Measurements from ENCODE around the gene CDH22. TPM values are rescaled to one million over a fixed set of nuclear protein-coding genes. Genes with fewer than 3 reads are reported as not detected.
A peak's percentile ranks its signal among the peaks of the same experiment; 100 is the strongest.

CDH22 gene
- total RNA-seq, 6 experiments from 2014 or later: not detected

DNA sequence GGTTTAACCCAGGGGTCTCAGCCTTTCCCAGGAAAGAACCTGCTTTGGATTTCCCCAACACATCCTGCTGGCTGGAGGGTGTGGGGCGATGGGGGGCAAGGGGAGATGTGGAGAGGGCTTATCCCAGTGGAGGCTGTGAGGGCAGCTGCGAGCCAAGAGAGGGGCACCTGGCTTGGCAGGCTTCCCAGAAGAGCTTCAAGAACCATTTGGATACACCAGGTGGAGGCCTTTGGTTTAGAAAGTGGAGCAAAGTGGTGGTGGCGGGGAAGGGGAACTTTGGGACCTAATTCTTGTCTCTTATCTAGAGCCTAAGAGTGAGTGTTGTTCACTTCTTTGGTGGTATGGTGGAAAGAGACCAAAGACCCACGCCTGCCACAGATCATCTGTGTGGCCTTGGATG, 177.8 kb downstream of the CDH22 start:
- ATAC-seq: no peak
- Histone ChIP-seq H3K9me3 (no peaks in the 10 kb centered on the region), H3K36me3 (no peaks in the 10 kb centered on the region), H3K27ac (no peak overlapping the region), H3K4me1 (no peaks in the 10 kb centered on the region), H3K27me3 (no peaks in the 10 kb centered on the region), H3K4me3 (no peak overlapping the region)
- TF ChIP-seq POLR2A (IDR thresholded peaks at IDR 0.05): no peak
- 33% methylated on average over 3 of the region's 4 CpGs for WGBS (ENCODE audit: insufficient coverage, low coverage, low lambda C conversion rate, missing lambda C conversion rate)
- peak in 1 of 3 donors; percentile 27 for DNase-seq
- intact Hi-C loops (cut with DNase I): loop anchor here in 1 of 2 donors (10.0 kb wide), 1 partner anchor 224 kb away; no protein-coding TSS in a partner anchor

DNA sequence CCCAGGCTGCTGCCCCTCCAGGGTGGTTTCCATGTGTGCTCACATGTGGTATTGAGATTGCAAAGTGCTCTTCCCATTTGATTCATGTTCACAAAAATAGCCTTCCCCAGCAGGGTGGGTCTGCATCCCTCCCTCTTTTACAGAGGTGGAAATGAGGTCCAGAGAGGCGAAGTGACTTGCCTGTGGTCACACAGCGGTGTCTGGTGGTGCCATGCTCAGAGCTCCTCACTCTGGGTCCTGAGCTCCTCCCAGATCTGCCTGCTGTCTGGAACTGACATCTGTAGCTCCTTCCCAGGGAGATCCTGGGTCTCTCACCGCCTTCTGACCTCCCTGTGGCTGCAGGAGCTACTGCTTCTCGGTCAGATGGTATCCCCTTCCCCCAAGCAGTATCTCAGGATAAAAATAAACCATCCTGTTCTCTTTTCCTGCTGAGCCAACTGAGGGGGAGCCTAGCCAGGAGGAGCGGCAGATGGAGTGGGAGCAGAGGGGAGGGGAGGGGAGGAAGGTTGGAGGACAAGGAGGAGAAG, 178.3 kb downstream of the CDH22 start:
- Histone ChIP-seq H3K36me3 (no peaks in the 10 kb centered on the region), H3K27ac (no peak overlapping the region), H3K4me1 (no peaks in the 10 kb centered on the region), H3K9me3 (no peaks in the 10 kb centered on the region), H3K4me3 (no peak overlapping the region), H3K27me3 (no peaks in the 10 kb centered on the region)
- DNase-seq (peak in 1 of 3 donors; percentile 13), ATAC-seq (no peak)
- no peak for TF ChIP-seq POLR2A (IDR thresholded peaks at IDR 0.05)
- TF ChIP-seq, protein P1, sequence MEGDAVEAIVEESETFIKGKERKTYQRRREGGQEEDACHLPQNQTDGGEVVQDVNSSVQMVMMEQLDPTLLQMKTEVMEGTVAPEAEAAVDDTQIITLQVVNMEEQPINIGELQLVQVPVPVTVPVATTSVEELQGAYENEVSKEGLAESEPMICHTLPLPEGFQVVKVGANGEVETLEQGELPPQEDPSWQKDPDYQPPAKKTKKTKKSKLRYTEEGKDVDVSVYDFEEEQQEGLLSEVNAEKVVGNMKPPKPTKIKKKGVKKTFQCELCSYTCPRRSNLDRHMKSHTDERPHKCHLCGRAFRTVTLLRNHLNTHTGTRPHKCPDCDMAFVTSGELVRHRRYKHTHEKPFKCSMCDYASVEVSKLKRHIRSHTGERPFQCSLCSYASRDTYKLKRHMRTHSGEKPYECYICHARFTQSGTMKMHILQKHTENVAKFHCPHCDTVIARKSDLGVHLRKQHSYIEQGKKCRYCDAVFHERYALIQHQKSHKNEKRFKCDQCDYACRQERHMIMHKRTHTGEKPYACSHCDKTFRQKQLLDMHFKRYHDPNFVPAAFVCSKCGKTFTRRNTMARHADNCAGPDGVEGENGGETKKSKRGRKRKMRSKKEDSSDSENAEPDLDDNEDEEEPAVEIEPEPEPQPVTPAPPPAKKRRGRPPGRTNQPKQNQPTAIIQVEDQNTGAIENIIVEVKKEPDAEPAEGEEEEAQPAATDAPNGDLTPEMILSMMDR (IDR thresholded peaks at IDR 0.05): no peak
- 14% methylated on average over 4 of the region's 5 CpGs for WGBS (ENCODE audit: insufficient coverage, low coverage, low lambda C conversion rate, missing lambda C conversion rate)
- intact Hi-C loops (cut with DNase I): loop anchor here in 1 of 2 donors (10.0 kb wide), 1 partner anchor 225 kb away; no protein-coding TSS in a partner anchor

DNA sequence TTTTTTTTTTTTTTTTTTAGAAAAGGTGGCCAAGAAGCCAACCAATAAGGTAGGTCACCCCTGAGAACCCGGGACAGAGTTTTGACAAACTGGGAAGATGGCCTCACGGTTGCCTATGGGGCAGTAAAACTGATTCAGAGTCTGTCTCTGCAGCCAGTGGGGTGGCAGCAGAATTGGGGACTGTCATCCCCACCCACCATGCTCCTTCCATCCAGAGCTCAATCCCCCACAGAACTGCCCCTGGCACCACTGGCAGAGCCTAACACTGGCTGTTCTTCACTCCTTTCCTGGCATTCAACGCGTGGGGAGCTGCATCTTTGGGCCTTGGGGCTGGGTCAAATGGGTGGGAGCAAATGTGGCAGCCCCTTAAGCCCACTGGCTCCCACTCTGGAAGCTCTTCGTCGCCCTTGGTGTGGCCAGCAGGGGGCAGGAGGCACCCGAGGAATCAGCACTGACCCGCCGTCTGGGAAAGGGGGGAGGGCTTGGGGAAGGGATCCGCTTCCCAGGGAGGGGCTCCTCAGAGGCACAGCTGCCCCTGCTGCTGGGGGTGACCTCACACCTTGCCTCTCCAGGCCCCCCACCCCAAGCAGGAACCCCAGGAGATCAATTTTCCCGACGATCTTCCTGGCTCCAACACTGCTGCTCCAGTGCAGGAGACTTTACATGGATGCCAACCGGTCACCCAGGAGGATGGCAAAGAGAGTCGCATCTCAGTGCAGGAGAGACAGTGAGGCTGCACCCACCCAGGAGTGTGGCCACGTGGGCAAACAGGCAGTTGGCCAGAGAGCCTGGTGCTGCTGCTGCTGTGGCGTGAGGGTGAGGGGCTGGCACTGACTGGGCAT, 179.8 kb downstream of the CDH22 start:
- no peak for TF ChIP-seq POLR2A (IDR thresholded peaks at IDR 0.05)
- TF ChIP-seq, protein P1 (IDR thresholded peaks at IDR 0.05): peak; percentile 41 to 58 (median 46)
- Histone ChIP-seq H3K36me3 (peaks cover 0 to 2% (median 0%) of the 10 kb centered on the region in 4 donors), H3K27ac (no peak overlapping the region), H3K9me3 (no peaks in the 10 kb centered on the region), H3K4me1 (no peaks in the 10 kb centered on the region), H3K4me3 (no peak overlapping the region), H3K27me3 (no peaks in the 10 kb centered on the region)
- DNase-seq: peak in 1 of 3 donors; percentile 29
- intact Hi-C loops (cut with DNase I): no loop called here
- peak; percentile 30 to 58 (median 38) for ATAC-seq
- WGBS (ENCODE audit: insufficient coverage, low coverage, low lambda C conversion rate, missing lambda C conversion rate): 62% methylated on average over 3 of the region's 16 CpGs

DNA sequence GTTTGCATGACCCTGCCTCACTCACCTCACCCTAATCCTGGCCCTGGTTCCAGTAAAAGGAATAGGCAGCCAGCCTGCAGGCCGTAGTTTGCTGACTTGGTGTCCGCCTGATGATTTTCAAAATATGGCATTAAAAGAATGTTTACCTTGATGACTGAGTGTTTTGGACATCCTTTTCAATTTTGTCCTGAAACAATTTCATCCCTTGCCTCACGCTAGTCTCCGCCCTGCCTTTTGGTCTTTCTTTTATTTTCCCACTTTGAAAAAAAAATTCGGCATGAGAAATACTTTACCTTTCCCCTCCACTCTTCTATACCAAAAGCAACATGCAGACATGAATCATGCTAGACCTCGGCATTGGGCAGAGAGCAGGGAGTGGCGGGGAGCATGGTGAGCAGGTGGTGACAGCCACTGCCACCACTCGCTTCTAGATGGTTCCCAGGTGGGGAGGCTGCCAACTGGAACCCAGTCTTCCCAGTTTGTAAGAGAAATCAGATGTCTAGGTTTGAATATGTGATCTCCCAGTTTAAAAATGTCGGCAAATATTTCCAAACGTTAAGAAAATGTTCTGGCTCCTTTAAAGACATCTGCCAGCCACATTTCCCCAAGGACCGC, 180.8 kb downstream of the CDH22 start:
- DNase-seq: no peak
- no peak for ATAC-seq
- intact Hi-C loops (cut with DNase I): no loop called here
- WGBS (ENCODE audit: insufficient coverage, low coverage, low lambda C conversion rate, missing lambda C conversion rate): 77% methylated on average over 11 of the region's 11 CpGs
- H3K27me3 ChIP-seq: no peaks in the 10 kb centered on the region
- no peak overlapping the region for H3K4me3 ChIP-seq
- H3K27ac ChIP-seq: no peak overlapping the region
- TF ChIP-seq POLR2A (IDR thresholded peaks at IDR 0.05): no peak
- TF ChIP-seq, protein P1 (IDR thresholded peaks at IDR 0.05): no peak
- H3K9me3 ChIP-seq: no peaks in the 10 kb centered on the region
- H3K36me3 ChIP-seq: peaks cover 0 to 9% (median 1%) of the 10 kb centered on the region in 4 donors
- H3K4me1 ChIP-seq: no peaks in the 10 kb centered on the region

Measured in right lobe of liver (tissue), 6 donors.